HCT116 (cell line): ENCODE measurements around the gene DAND5.

ENCODE experiments used
- EZH2 ChIP-seq: fragments of 200-600 bp; sonication (generic); IDR thresholded peaks from 2 replicates; pipeline ENCODE4 v1.6.1; 2017; ENCODE audit warnings: antibody characterized with exemption, mixed run types
- POLR2A ChIP-seq: IDR thresholded peaks from 2 replicates; pipeline ENCODE4 v1.7.0; 2011; ENCODE audit warnings: borderline replicate concordance; ENCODE audit not compliant: insufficient read depth, insufficient read length; ENCODE audit errors: extremely low read depth
- POLR2AphosphoS5 ChIP-seq: IDR thresholded peaks from 2 replicates; pipeline ENCODE4 v1.6.1; 2011; ENCODE audit warnings: mild to moderate bottlenecking, low read depth, low read length, moderate library complexity
- RAD21 ChIP-seq: IDR thresholded peaks from 2 replicates; pipeline ENCODE4 v1.6.1; 2012; ENCODE audit warnings: low read depth, mild to moderate bottlenecking
- TF ChIP-seq, protein P1 (sequence below), 3 experiments: fragments of 200-600 bp in 1 of 3; sonication (generic) in 1 of 3; IDR thresholded peaks in 2 of 3; conservative IDR thresholded peaks in 1 of 3; 2 replicates each; pipeline ENCODE4 v1.5.1; 2012 to 2017; ENCODE audit warnings: low read depth in 2 of 3, low read length in 2 of 3, antibody characterized with exemption in 1 of 3, borderline replicate concordance in 1 of 3, control low read depth in 1 of 3, mild to moderate bottlenecking in 1 of 3, mixed read lengths in 1 of 3, mixed run types in 1 of 3, moderate library complexity in 1 of 3; ENCODE audit not compliant: insufficient read depth in 1 of 3

DNA sequence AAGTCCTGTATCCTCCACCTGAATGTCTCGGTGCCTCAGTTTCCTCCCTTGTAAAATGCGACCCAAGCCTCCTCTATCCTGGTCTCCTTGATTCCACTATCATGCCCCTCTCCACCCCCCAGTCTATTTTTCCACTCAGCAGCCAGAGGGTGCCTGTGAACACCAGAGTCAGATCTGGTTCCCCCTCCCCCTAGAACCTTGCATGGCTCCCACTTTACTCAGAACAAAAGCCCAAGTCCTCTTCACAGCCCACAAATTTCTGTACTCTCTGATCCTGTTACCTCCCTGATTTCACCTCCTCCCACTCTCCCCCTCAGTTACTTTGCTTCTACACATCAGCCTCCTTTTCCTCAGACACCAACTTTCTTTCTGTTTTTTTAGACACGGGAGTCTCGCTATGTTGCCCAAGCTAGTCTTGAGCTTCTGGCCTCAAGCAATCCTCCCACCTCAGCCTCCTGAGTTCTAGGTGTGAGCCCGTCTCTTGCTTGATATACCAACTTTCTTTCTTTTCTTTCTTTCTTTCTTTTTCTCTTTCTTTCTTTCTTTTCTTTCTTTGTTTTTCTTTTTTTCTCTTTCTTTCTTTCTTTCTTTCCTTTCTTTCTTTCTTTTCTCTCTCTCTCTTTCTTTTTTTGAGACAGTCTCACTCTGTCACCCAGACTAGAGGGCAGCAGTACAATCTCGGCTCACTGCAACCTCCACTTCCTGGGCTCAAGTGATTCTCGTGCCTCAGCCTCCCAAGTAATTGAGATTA is 869 bp downstream of the DAND5 start:
- TF ChIP-seq, protein P1, sequence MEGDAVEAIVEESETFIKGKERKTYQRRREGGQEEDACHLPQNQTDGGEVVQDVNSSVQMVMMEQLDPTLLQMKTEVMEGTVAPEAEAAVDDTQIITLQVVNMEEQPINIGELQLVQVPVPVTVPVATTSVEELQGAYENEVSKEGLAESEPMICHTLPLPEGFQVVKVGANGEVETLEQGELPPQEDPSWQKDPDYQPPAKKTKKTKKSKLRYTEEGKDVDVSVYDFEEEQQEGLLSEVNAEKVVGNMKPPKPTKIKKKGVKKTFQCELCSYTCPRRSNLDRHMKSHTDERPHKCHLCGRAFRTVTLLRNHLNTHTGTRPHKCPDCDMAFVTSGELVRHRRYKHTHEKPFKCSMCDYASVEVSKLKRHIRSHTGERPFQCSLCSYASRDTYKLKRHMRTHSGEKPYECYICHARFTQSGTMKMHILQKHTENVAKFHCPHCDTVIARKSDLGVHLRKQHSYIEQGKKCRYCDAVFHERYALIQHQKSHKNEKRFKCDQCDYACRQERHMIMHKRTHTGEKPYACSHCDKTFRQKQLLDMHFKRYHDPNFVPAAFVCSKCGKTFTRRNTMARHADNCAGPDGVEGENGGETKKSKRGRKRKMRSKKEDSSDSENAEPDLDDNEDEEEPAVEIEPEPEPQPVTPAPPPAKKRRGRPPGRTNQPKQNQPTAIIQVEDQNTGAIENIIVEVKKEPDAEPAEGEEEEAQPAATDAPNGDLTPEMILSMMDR (IDR thresholded peaks at IDR 0.05 in 2 of 3, conservative IDR thresholded peaks at IDR 0.05 in 1 of 3; ENCODE audit: borderline replicate concordance in 1 of 3, insufficient read depth in 1 of 3, low read depth in 2 of 3, low read length in 2 of 3), result no peak
- TF ChIP-seq EZH2 (no peak), POLR2A (no peak), POLR2AphosphoS5 (no peak), RAD21 (no peak)
